IMR-90 (cell line): ENCODE measurements around the gene MAGI2. TPM values are rescaled to one million over a fixed set of nuclear protein-coding genes. Genes with fewer than 3 reads are reported as not detected.

Source experiments
- ATAC-seq: fragments of 200-7000 bp; cut with Tn5 transposase; 2 replicates; pipeline ENCODE4 v1.9.1; 2020; ENCODE audit warnings: low read depth, mild to moderate bottlenecking, moderate library complexity
- BruUV-seq: library from RNA; stranded (reverse); fragments of 400-500 nt; replicated peaks from 2 replicates; lab custom pipeline; 2021; lab: Mats Ljungman, UMichigan
- CTCF ChIA-PET: fragments of 300-600 bp; formaldehyde crosslinking; extraction: SDS; loops from one replicate; lab custom pipeline; 2021; ENCODE audit warnings: antibody characterized with exemption; lab: Yijun Ruan, JAX
- POLR2A ChIA-PET: fragments of 300-600 bp; sonication (Branson Sonifier 250); formaldehyde crosslinking; loops from one replicate; lab custom pipeline; 2022; ENCODE audit warnings: antibody characterized with exemption; ENCODE audit not compliant: unreplicated experiment; lab: Charles Lee
- DNase-seq: peaks from one replicate; pipeline ENCODE4 v3.0.0; 2013
- H2AFZ ChIP-seq: replicated peaks from 2 replicates; pipeline ENCODE3; 2013; ENCODE audit warnings: low read length, mild to moderate bottlenecking; ENCODE audit not compliant: poor library complexity
- H2AK5ac ChIP-seq: 2 replicates; pipeline ENCODE4 v1.6.1; 2013; ENCODE audit warnings: low read depth, low read length, inconsistent platforms
- H2AK9ac ChIP-seq: replicated peaks from 2 replicates; pipeline ENCODE3; 2013; ENCODE audit warnings: mild to moderate bottlenecking, low read depth, low read length, moderate library complexity; ENCODE audit not compliant: poor library complexity
- H2BK120ac ChIP-seq: 2 replicates; pipeline ENCODE4 v1.6.1; 2013; ENCODE audit warnings: low read depth, low read length, inconsistent platforms
- H2BK15ac ChIP-seq: 3 replicates; pipeline ENCODE4 v1.6.1; 2013; ENCODE audit warnings: low read depth, low read length, inconsistent platforms
- H2BK20ac ChIP-seq: 2 replicates; pipeline ENCODE4 v1.6.1; 2013; ENCODE audit warnings: low read depth, mild to moderate bottlenecking, inconsistent platforms, low read length, moderate library complexity
- H2BK5ac ChIP-seq: 2 replicates; pipeline ENCODE4 v1.6.1; 2013; ENCODE audit warnings: mild to moderate bottlenecking, low read depth, low read length, inconsistent platforms; ENCODE audit not compliant: poor library complexity, severe bottlenecking
- H3K14ac ChIP-seq: replicated peaks from 2 replicates; pipeline ENCODE4 v1.6.1; 2013; ENCODE audit warnings: low read depth, low read length, inconsistent platforms
- H3K18ac ChIP-seq: 2 replicates; pipeline ENCODE4 v1.6.1; 2013; ENCODE audit warnings: low read depth, low read length, control low read depth
- H3K23ac ChIP-seq: 2 replicates; pipeline ENCODE4 v1.6.1; 2013; ENCODE audit warnings: low read depth, low read length, inconsistent platforms
- H3K27ac ChIP-seq: 2 replicates; pipeline ENCODE4 v1.5.1; 2013; ENCODE audit warnings: mild to moderate bottlenecking, control low read depth, low read length; ENCODE audit not compliant: insufficient read depth
- H3K27me3 ChIP-seq: 2 replicates; pipeline ENCODE4 v1.6.1; 2013; ENCODE audit warnings: low read length; ENCODE audit not compliant: control insufficient read depth, insufficient read depth
- H3K36me3 ChIP-seq: 2 replicates; pipeline ENCODE4 v1.6.1; 2013; ENCODE audit warnings: low read length, mixed read lengths; ENCODE audit not compliant: control insufficient read depth, insufficient read depth
- H3K4ac ChIP-seq: 2 replicates; pipeline ENCODE4 v1.6.1; 2013; ENCODE audit warnings: low read depth, low read length, inconsistent platforms
- H3K4me1 ChIP-seq: 2 replicates; pipeline ENCODE4 v1.6.1; 2013; ENCODE audit warnings: low read length, mixed read lengths; ENCODE audit not compliant: control insufficient read depth, insufficient read depth
- H3K4me2 ChIP-seq: 2 replicates; pipeline ENCODE4 v1.6.1; 2013; ENCODE audit warnings: low read depth, mild to moderate bottlenecking, control low read depth, low read length, moderate library complexity
- H3K4me3 ChIP-seq: 2 replicates; pipeline ENCODE4 v1.5.1; 2013; ENCODE audit warnings: low read depth, mild to moderate bottlenecking, control low read depth, low read length, moderate library complexity; ENCODE audit not compliant: insufficient read depth
- H3K56ac ChIP-seq: 2 replicates; pipeline ENCODE4 v1.6.1; 2013; ENCODE audit warnings: low read length, inconsistent platforms; ENCODE audit not compliant: insufficient read depth; ENCODE audit errors: extremely low read depth
- H3K79me1 ChIP-seq, 2 experiments: 2 replicates each; pipeline ENCODE4 v1.6.1; 2013; ENCODE audit warnings: low read length in 2 of 2, inconsistent platforms in 1 of 2, low read depth in 1 of 2
- H3K9ac ChIP-seq: 2 replicates; pipeline ENCODE4 v1.6.1; 2013; ENCODE audit warnings: low read depth, low read length, control low read depth
- H3K9me1 ChIP-seq: 2 replicates; pipeline ENCODE4 v1.6.1; 2013; ENCODE audit warnings: low read length, inconsistent platforms; ENCODE audit not compliant: insufficient read depth
- H3K9me3 ChIP-seq: 2 replicates; pipeline ENCODE4 v1.6.1; 2013; ENCODE audit warnings: low read length; ENCODE audit not compliant: control insufficient read depth, insufficient read depth
- H4K20me1 ChIP-seq: 2 replicates; pipeline ENCODE4 v1.6.1; 2013; ENCODE audit warnings: low read length, inconsistent platforms; ENCODE audit not compliant: insufficient read depth
- H4K5ac ChIP-seq: 2 replicates; pipeline ENCODE4 v1.6.1; 2013; ENCODE audit warnings: mild to moderate bottlenecking, low read depth, low read length, control low read depth
- H4K8ac ChIP-seq, 2 experiments: 2 replicates each; pipeline ENCODE4 v1.6.1; 2013; ENCODE audit warnings: low read depth in 2 of 2, low read length in 2 of 2, control low read depth in 1 of 2, inconsistent platforms in 1 of 2
- H4K91ac ChIP-seq: 2 replicates; pipeline ENCODE4 v1.6.1; 2013; ENCODE audit warnings: low read depth, low read length, inconsistent platforms; ENCODE audit not compliant: insufficient read depth
- CEBPB ChIP-seq: IDR thresholded peaks from 2 replicates; pipeline ENCODE4 v1.6.1; 2012; ENCODE audit warnings: low read depth, low read length, improper control_type of control experiment
- CHD1 ChIP-seq: IDR thresholded peaks from 2 replicates; pipeline ENCODE4 v1.6.1; 2012; ENCODE audit warnings: low read depth, low read length, improper control_type of control experiment
- FOS ChIP-seq: fragments of 150-350 bp; IDR thresholded peaks from 2 replicates; pipeline ENCODE4 v1.6.1; 2016; ENCODE audit warnings: low read depth, low read length
- WGBS, 2 experiments: methylation state at CpG; one replicate each; pipeline versions ENCODE4 v1.1.5 to v1.1.7; 2013; ENCODE audit warnings: missing lambda C conversion rate in 2 of 2; ENCODE audit not compliant: insufficient read length in 1 of 2; ENCODE audit errors: extremely low coverage in 2 of 2; 5-methylcytosine and 5-hydroxymethylcytosine counted together
- dilution Hi-C: fragments of 300-500 bp; cut with HindIII; formaldehyde crosslinking; loops from one replicate; pipeline ENCODE4 v1.14.3; 2018; ENCODE audit warnings: low sequenced_read_pairs; ENCODE audit not compliant: unreplicated experiment
- in situ Hi-C: fragments of 300-500 bp; cut with MboI; formaldehyde crosslinking; loops from 3 replicates; pipeline ENCODE4 v1.14.3; 2019; ENCODE audit warnings: low sequenced_read_pairs, inconsistent platforms, mixed read lengths
- intact Hi-C: fragments of 100-400 bp; cut with micrococcal nuclease; formaldehyde crosslinking; loops from 2 replicates; pipeline ENCODE4 v1.10.0; 2022
- polyA plus RNA-seq, 3 experiments: library from polyadenylated mRNA; depleted of rRNA; stranded (reverse); fragments of >200 nt; gene quantifications; 2 replicates each; pipeline ENCODE4 v1.2.3, GENCODE V29; 2012; ENCODE audit warnings: low replicate concordance in 1 of 3
- total RNA-seq: library from RNA; depleted of rRNA; stranded (reverse); fragments of >200 nt; gene quantifications from 2 replicates; pipeline ENCODE4 v1.2.3, GENCODE V29; 2012

Gene MAGI2
- total and polyA plus RNA-seq, 2 of the 4 experiments (the other 2 are of a cell fraction), result 2.5 to 17.9 TPM

GRCh38 chr7:79434098-79434497 is 19.4 kb downstream of the MAGI2 start:
- no peak overlapping the region for H2BK120ac ChIP-seq
- no peak overlapping the region for H4K91ac ChIP-seq
- H3K9me3 ChIP-seq, result no peaks in the 10 kb centered on the region
- peak overlapping the region; percentile 80 for H2BK5ac ChIP-seq
- H4K8ac ChIP-seq, result no peak overlapping the region
- no peak overlapping the region for H3K18ac ChIP-seq
- no peak overlapping the region for H2AK9ac ChIP-seq
- TF ChIP-seq FOS (peak; percentile 37; the same call in 1 of the 2 replicates), CHD1 (no peak), CEBPB (peak; percentile 14; the same call in 1 of the 2 replicates)
- in situ Hi-C loops, result no loop called here
- no peak overlapping the region for H2BK20ac ChIP-seq
- no peak overlapping the region for H3K23ac ChIP-seq
- no peak overlapping the region for H2BK15ac ChIP-seq
- no CpG with 5 or more reads among the region's 1 CpG for WGBS, 2 experiments
- no peak overlapping the region for H2AFZ ChIP-seq
- no peak overlapping the region for H3K4me3 ChIP-seq
- H3K14ac ChIP-seq, result no peak overlapping the region
- no peaks in the 10 kb centered on the region for H4K20me1 ChIP-seq
- H3K27me3 ChIP-seq, result no peaks in the 10 kb centered on the region
- H3K79me1 ChIP-seq, result peaks cover 33 to 41% of the 10 kb centered on the region in 2 experiments
- H3K36me3 ChIP-seq, result no peaks in the 10 kb centered on the region
- H3K9ac ChIP-seq, result no peak overlapping the region
- no peak overlapping the region for H3K56ac ChIP-seq
- no peak overlapping the region for H2AK5ac ChIP-seq
- ChIA-PET POLR2A (no interaction called here), CTCF (interaction anchor here (0.6 to 0.7 kb wide), 2 partner anchors 12 to 21 kb away, joined by 5 to 6 read pairs; no protein-coding TSS in a partner anchor)
- no peak overlapping the region for H4K5ac ChIP-seq
- DNase-seq, result peak; percentile 90
- ATAC-seq, result peak; percentile 88
- no peak overlapping the region for H3K4ac ChIP-seq
- dilution Hi-C loops, result no loop called here
- 0 out of 2 replicates have a peak, but pooled peaks cover 3% of the 10 kb centered on the region for H3K9me1 ChIP-seq
- intact Hi-C loops, result no loop called here
- H3K4me2 ChIP-seq, result peak overlapping the region; percentile 80; the same call in 1 of the 2 replicates
- peaks cover 2% of the 10 kb centered on the region; the same call in 1 of the 2 replicates for H3K4me1 ChIP-seq
- BruUV-seq, result no TSS peak
- H3K27ac ChIP-seq, result no peak overlapping the region; the same call in 1 of the 2 replicates
